Measurements from ENCODE around the gene TMEM88. TPM values are rescaled to one million over a fixed set of nuclear protein-coding genes. Genes with fewer than 3 reads are reported as not detected.

TMEM88 gene
- total RNA-seq, 1 donor from 2014 or later: 23.7 TPM

DNA sequence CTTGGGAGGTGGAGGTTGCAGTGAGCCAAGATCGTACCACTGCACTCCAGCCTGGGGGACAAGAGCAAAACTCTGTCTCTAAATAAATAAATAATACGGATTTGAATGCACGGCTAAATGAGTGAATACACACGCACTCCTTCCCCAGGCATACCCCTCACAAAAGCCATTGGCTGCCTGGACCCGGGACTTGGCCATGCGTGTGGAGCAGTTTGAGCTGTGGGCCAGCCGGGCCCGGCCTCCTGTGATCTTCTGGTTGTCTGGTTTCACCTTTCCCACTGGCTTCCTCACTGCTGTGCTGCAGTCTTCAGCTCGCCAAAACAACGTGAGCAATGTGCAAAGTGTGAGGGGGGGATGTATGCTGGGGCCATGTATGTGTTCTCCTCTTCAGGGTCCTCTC, 22.4 kb upstream of the TMEM88 start:
- Mint-ChIP-seq H3K27me3 (ENCODE audit: unreplicated experiment) (peaks cover 24% of the 10 kb centered on the region), H3K36me3 (ENCODE audit: unreplicated experiment) (no peaks in the 10 kb centered on the region), H3K9me3 (ENCODE audit: unreplicated experiment) (peaks cover 16% of the 10 kb centered on the region), H3K4me1 (ENCODE audit: low read depth, unreplicated experiment) (peaks cover 8% of the 10 kb centered on the region), H3K27ac (ENCODE audit: unreplicated experiment) (no peak overlapping the region), H3K4me3 (ENCODE audit: unreplicated experiment) (peak overlapping the region; percentile 36)
- DNase-seq: no peak
- TF ChIP-seq, protein P1, sequence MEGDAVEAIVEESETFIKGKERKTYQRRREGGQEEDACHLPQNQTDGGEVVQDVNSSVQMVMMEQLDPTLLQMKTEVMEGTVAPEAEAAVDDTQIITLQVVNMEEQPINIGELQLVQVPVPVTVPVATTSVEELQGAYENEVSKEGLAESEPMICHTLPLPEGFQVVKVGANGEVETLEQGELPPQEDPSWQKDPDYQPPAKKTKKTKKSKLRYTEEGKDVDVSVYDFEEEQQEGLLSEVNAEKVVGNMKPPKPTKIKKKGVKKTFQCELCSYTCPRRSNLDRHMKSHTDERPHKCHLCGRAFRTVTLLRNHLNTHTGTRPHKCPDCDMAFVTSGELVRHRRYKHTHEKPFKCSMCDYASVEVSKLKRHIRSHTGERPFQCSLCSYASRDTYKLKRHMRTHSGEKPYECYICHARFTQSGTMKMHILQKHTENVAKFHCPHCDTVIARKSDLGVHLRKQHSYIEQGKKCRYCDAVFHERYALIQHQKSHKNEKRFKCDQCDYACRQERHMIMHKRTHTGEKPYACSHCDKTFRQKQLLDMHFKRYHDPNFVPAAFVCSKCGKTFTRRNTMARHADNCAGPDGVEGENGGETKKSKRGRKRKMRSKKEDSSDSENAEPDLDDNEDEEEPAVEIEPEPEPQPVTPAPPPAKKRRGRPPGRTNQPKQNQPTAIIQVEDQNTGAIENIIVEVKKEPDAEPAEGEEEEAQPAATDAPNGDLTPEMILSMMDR (IDR thresholded peaks at IDR 0.05; ENCODE audit: partially characterized antibody, unreplicated experiment): no peak

DNA sequence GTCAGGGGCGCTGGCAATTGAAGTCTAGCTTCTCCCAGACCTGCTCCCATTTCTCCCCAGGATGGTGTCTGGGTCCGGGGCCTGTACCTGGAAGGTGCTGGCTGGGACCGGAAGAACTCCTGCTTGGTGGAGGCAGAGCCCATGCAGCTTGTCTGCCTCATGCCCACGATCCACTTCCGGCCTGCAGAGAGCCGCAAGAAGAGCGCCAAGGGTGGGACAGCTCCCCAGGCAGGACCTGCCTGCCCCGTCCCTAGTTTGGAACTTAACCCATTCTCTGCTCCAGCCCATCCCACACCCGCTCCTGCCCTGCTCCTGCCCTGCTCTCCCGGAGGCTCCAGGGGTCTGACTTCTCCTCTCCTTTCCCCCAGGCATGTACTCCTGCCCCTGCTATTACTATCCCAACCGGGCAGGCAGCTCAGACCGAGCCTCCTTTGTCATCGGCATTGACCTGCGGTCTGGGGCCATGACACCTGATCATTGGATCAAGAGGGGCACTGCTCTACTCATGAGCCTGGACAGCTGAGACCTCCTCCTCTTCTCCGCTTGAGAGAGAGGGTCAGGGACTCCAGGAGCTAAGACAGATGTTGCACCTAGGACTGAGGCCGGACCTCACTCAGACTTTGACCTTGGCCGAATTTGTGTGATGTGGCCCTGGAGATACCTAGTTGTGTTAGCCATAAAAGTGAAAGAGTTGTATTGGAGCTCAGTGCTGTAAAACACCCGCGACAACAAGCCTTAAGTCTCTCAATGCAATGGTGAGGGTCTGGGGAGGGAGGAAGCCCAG, 21.7 kb upstream of the TMEM88 start:
- no peaks in the 10 kb centered on the region for H3K36me3 Mint-ChIP-seq (ENCODE audit: unreplicated experiment)
- H3K4me1 Mint-ChIP-seq (ENCODE audit: low read depth, unreplicated experiment): peaks cover 8% of the 10 kb centered on the region
- peaks cover 19% of the 10 kb centered on the region for H3K9me3 Mint-ChIP-seq (ENCODE audit: unreplicated experiment)
- peak overlapping the region; percentile 82 for H3K4me3 Mint-ChIP-seq (ENCODE audit: unreplicated experiment)
- H3K27ac Mint-ChIP-seq (ENCODE audit: unreplicated experiment): peak overlapping the region; percentile 44
- DNase-seq: no peak
- H3K27me3 Mint-ChIP-seq (ENCODE audit: unreplicated experiment): peaks cover 24% of the 10 kb centered on the region
- TF ChIP-seq, protein P1 (IDR thresholded peaks at IDR 0.05; ENCODE audit: partially characterized antibody, unreplicated experiment): no peak

DNA sequence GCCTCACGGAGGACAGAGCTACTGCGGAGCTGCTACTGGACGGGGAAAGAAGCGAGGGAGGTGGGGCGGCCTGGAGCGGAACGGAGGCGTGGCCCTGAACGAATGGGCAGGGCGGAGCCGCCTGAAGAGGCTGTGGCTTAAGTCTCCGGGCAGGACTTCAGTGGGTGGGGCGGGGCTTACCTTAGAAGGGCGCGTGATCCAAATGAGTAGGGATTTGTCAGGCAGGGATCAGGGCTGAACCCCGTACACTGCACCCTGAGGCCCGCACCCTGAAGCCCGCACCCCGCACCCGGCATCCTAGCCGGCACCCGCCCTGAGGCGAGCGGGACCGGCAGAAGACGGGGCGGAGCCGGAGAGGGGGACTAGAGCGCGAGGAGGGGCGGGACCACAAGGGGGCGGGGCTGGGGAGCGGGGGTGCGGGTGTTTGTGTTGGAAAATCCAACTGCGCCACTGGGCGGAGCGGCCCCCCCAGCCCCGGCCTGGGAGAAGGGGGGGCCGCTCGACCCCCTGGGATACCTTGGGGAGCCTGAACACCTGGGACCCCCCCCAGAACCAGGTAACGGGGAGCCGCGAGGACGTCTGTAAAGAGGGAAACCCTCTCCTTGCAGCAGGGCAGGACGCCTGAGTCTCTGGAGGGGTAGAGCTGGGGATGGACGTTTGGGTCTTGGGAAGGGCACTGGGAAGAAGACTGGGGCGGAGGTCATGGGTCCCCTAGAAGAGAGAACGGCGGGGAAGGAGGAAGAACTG, 20.9 kb upstream of the TMEM88 start, which contains the start of gene KDM6B:
TSS of gene KDM6B (plus strand) at position 423 of the 747 bp plus-strand sequence. CDS start 11,338 bp downstream, outside the sequence.
- peak within 1 kb of the TSS; percentile 78 for H3K27ac Mint-ChIP-seq (ENCODE audit: unreplicated experiment)
- DNase-seq: peak; percentile 89
- peak within 1 kb of the TSS; percentile 94 for H3K4me3 Mint-ChIP-seq (ENCODE audit: unreplicated experiment)
- TF ChIP-seq, protein P1 (IDR thresholded peaks at IDR 0.05; ENCODE audit: partially characterized antibody, unreplicated experiment): no peak
- H3K4me1 Mint-ChIP-seq (ENCODE audit: low read depth, unreplicated experiment): peaks cover 12% of the 10 kb centered on the region
- H3K36me3 Mint-ChIP-seq (ENCODE audit: unreplicated experiment): no peaks in the 10 kb centered on the region
- peaks cover 24% of the 10 kb centered on the region for H3K9me3 Mint-ChIP-seq (ENCODE audit: unreplicated experiment)
- peaks cover 31% of the 10 kb centered on the region for H3K27me3 Mint-ChIP-seq (ENCODE audit: unreplicated experiment)

DNA sequence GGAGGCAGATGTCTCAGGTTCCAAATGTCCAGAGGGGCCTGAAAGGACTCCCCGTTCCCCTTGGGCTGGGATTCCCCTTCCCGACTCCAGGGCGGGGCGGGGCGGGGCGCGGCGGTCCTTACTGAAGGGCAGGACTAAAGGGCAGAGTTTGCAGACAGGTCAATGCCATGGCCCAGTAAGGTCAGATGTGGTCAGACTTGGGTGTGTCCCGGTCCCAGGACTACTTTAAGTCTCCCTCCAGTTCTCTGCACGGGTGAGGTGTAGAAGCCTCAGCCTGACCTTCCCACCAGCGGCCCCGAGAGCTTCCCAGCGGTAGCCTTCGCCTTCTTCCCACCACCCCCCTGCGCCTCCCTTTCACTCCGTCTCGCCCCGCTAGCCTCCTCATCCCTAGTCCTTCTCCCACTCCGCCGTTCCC, 20.3 kb upstream of the TMEM88 start:
- H3K4me1 Mint-ChIP-seq (ENCODE audit: low read depth, unreplicated experiment): peaks cover 18% of the 10 kb centered on the region
- H3K4me3 Mint-ChIP-seq (ENCODE audit: unreplicated experiment): peak overlapping the region; percentile 94

More for the DNA sequence above, 20.3 kb upstream of the TMEM88 start:
- peak overlapping the region; percentile 78 for H3K27ac Mint-ChIP-seq (ENCODE audit: unreplicated experiment)
- H3K9me3 Mint-ChIP-seq (ENCODE audit: unreplicated experiment): peaks cover 29% of the 10 kb centered on the region
- peaks cover 37% of the 10 kb centered on the region for H3K27me3 Mint-ChIP-seq (ENCODE audit: unreplicated experiment)
- TF ChIP-seq, protein P1 (IDR thresholded peaks at IDR 0.05; ENCODE audit: partially characterized antibody, unreplicated experiment): no peak
- DNase-seq: peak; percentile 55
- H3K36me3 Mint-ChIP-seq (ENCODE audit: unreplicated experiment): no peaks in the 10 kb centered on the region
